ENCODE measurements around the gene SFI1. TPM values are rescaled to one million over a fixed set of nuclear protein-coding genes. Genes with fewer than 3 reads are reported as not detected.

Gene SFI1
- total and polyA plus RNA-seq, 2 donors (not counting 1 experiment from before 2014, with no cell fraction given) = 80.2 to 182 TPM

GRCh38 chr22:31575190-31575589 lies 78.9 kb downstream of the SFI1 start:
- H3K27me3 Mint-ChIP-seq = no peaks in the 10 kb centered on the region
- WGBS (ENCODE audit: insufficient coverage) = 100% methylated on average over 6 of the region's 8 CpGs

GRCh38 chr22:31577711-31578110 lies 81.4 kb downstream of the SFI1 start:
- Mint-ChIP-seq H3K9me3 (ENCODE audit: insufficient read depth) (no peaks in the 10 kb centered on the region), H3K27me3 (no peaks in the 10 kb centered on the region), H3K4me3 (no peak overlapping the region), H3K27ac (no peak overlapping the region), H3K4me1 (peaks cover 6% of the 10 kb centered on the region)
- no peak overlapping the region for H3K9ac ChIP-seq (ENCODE audit: low read length)
- no peaks in the 10 kb centered on the region for H3K9me3 ChIP-seq (ENCODE audit: control extremely low read depth in 1 of 3, control insufficient read depth in 2 of 3, insufficient read depth in 1 of 3, low read length in 2 of 3)
- H3K4me3 ChIP-seq (ENCODE audit: control extremely low read depth in 1 of 5, extremely low read depth in 1 of 5, insufficient read depth in 1 of 5, low read depth in 2 of 5, low read length in 4 of 5) = no peak overlapping the region
- H3K4me1 ChIP-seq (ENCODE audit: control insufficient read depth in 2 of 2, insufficient read depth in 2 of 2, low read length in 2 of 2) = peaks cover 5 to 6% of the 10 kb centered on the region in 2 donors
- no peak for ATAC-seq (ENCODE audit: low read depth)
- no peaks in the 10 kb centered on the region for H3K27me3 ChIP-seq (replicated peaks in 1 of 4; ENCODE audit: control extremely low read depth in 1 of 4, control insufficient read depth in 3 of 4, insufficient read depth in 4 of 4, low read length in 3 of 4)
- POLR2A ChIA-PET = no interaction called here
- no peak for TF ChIP-seq CTCF (IDR thresholded peaks at IDR 0.05)
- no peak for TF ChIP-seq EZH2 (IDR thresholded peaks at IDR 0.05; ENCODE audit: borderline replicate concordance, insufficient read depth, low read depth, low read length, poor library complexity, severe bottlenecking)
- no peak for DNase-seq
- H3K79me2 ChIP-seq (ENCODE audit: control insufficient read depth, insufficient read depth, low read length) = no peaks in the 10 kb centered on the region
- H3K36me3 ChIP-seq (replicated peaks in 1 of 2; ENCODE audit: control extremely low read depth in 1 of 2, control insufficient read depth in 1 of 2, extremely low read depth in 1 of 2, insufficient read depth in 2 of 2, low read length in 1 of 2) = peaks cover 4 to 48% of the 10 kb centered on the region in 2 experiments
- no peak overlapping the region for H3K4me2 ChIP-seq (replicated peaks; ENCODE audit: low read depth, low read length, poor library complexity, severe bottlenecking)
- no peak overlapping the region for H3K27ac ChIP-seq (ENCODE audit: low read length in 2 of 2)
- 99% methylated on average over 5 of the region's 5 CpGs for WGBS (ENCODE audit: insufficient coverage)
- H2AFZ ChIP-seq (ENCODE audit: insufficient read depth, low read depth, low read length, poor library complexity, severe bottlenecking) = no peak overlapping the region
- CTCF ChIA-PET = interaction anchor here (1.3 to 2.2 kb wide), 2 partner anchors 21 to 53 kb away, joined by 3 to 4 read pairs; no protein-coding TSS in a partner anchor
- no peaks in the 10 kb centered on the region for H4K20me1 ChIP-seq (ENCODE audit: control insufficient read depth, insufficient read depth, low read length, poor library complexity, severe bottlenecking)
- intact Hi-C loops (cut with micrococcal nuclease) = no loop called here

More at GRCh38 chr22:31575190-31575589, 78.9 kb downstream of the SFI1 start:
- H3K9me3 ChIP-seq (ENCODE audit: control extremely low read depth in 1 of 3, control insufficient read depth in 2 of 3, insufficient read depth in 1 of 3, low read length in 2 of 3) = no peaks in the 10 kb centered on the region
- peaks cover 8 to 55% of the 10 kb centered on the region in 2 experiments for H3K36me3 ChIP-seq (replicated peaks in 1 of 2; ENCODE audit: control extremely low read depth in 1 of 2, control insufficient read depth in 1 of 2, extremely low read depth in 1 of 2, insufficient read depth in 2 of 2, low read length in 1 of 2)
- ChIA-PET CTCF (no interaction called here), POLR2A (no interaction called here)
- H3K4me1 Mint-ChIP-seq = no peaks in the 10 kb centered on the region
- H3K9me3 Mint-ChIP-seq (ENCODE audit: insufficient read depth) = no peaks in the 10 kb centered on the region
- H3K27ac Mint-ChIP-seq = no peak overlapping the region
- H3K4me3 Mint-ChIP-seq = no peak overlapping the region
- H3K9ac ChIP-seq (ENCODE audit: low read length) = no peak overlapping the region
- no peak overlapping the region for H3K4me2 ChIP-seq (replicated peaks; ENCODE audit: low read depth, low read length, poor library complexity, severe bottlenecking)
- ATAC-seq (ENCODE audit: low read depth) (no peak), DNase-seq (no peak)
- no peaks in the 10 kb centered on the region for H3K79me2 ChIP-seq (ENCODE audit: control insufficient read depth, insufficient read depth, low read length)
- no peak for TF ChIP-seq EZH2 (IDR thresholded peaks at IDR 0.05; ENCODE audit: borderline replicate concordance, insufficient read depth, low read depth, low read length, poor library complexity, severe bottlenecking)
- no peak for TF ChIP-seq CTCF (IDR thresholded peaks at IDR 0.05)
- H4K20me1 ChIP-seq (ENCODE audit: control insufficient read depth, insufficient read depth, low read length, poor library complexity, severe bottlenecking) = no peaks in the 10 kb centered on the region
- H3K27ac ChIP-seq (ENCODE audit: low read length in 2 of 2) = no peak overlapping the region
- H3K4me3 ChIP-seq (ENCODE audit: control extremely low read depth in 1 of 5, extremely low read depth in 1 of 5, insufficient read depth in 1 of 5, low read depth in 2 of 5, low read length in 4 of 5) = no peak overlapping the region
- H3K27me3 ChIP-seq (replicated peaks in 1 of 4; ENCODE audit: control extremely low read depth in 1 of 4, control insufficient read depth in 3 of 4, insufficient read depth in 4 of 4, low read length in 3 of 4) = no peaks in the 10 kb centered on the region
- intact Hi-C loops (cut with micrococcal nuclease) = no loop called here
- no peaks in the 10 kb centered on the region for H3K4me1 ChIP-seq (ENCODE audit: control insufficient read depth in 2 of 2, insufficient read depth in 2 of 2, low read length in 2 of 2)
- no peak overlapping the region for H2AFZ ChIP-seq (ENCODE audit: insufficient read depth, low read depth, low read length, poor library complexity, severe bottlenecking)

Measured in B cell (primary cell).